HepG2 (cell line): Measurements from ENCODE around the gene TEX14. TPM values are rescaled to one million over a fixed set of nuclear protein-coding genes. Genes with fewer than 3 reads are reported as not detected.

Experiments used
- ATAC-seq: fragments of 200-7000 bp; cut with Tn5 transposase; 3 replicates; pipeline ENCODE4 v1.9.1; 2020; ENCODE audit warnings: mild to moderate bottlenecking, moderate library complexity
- BruUV-seq: library from RNA; stranded (reverse); fragments of 400-500 nt; replicated peaks from 2 replicates; lab custom pipeline; 2021; lab: Mats Ljungman, UMichigan
- CTCF ChIA-PET: fragments of 300-600 bp; formaldehyde crosslinking; extraction: SDS; loops from one replicate; lab custom pipeline; 2021; ENCODE audit warnings: low total read pairs, inconsistent platforms, low intra/inter-chr PET ratio; lab: Yijun Ruan, JAX
- POLR2A ChIA-PET: fragments of 350-600 bp; sonication (Branson Sonifier 250); formaldehyde crosslinking; loops from one replicate; lab custom pipeline; 2020; ENCODE audit warnings: antibody characterized with exemption, inconsistent platforms; lab: Yijun Ruan, JAX
- DNase-seq: peaks from one replicate; pipeline ENCODE4 v3.0.0-alpha.2; 2015; ENCODE audit warnings: low spot score
- FAIRE-seq: peaks from 3 replicates; lab custom pipeline; 2011; peaks lifted over from hg19 to GRCh38; lab: Jason Lieb, UNC
- H2AFZ ChIP-seq: one replicate; pipeline ENCODE4 v1.6.1; 2011; ENCODE audit warnings: low read length, inconsistent platforms
- H3K27ac ChIP-seq: fragments of 300-600 bp; 3 replicates; pipeline ENCODE4 v1.8.0; 2011; ENCODE audit warnings: mixed run types, mild to moderate bottlenecking, mixed read lengths, low read length, inconsistent platforms; ENCODE audit not compliant: insufficient read depth; ENCODE audit errors: extremely low read length
- H3K27me3 ChIP-seq, 2 experiments: fragments of 200-600 bp in 1 of 2; 2 replicates in 1 of 2; 3 replicates in 1 of 2; pipeline versions ENCODE4 v1.6.0 to v1.8.0; 2011; ENCODE audit warnings: low read length in 2 of 2, mild to moderate bottlenecking in 2 of 2, moderate library complexity in 2 of 2, inconsistent platforms in 1 of 2; ENCODE audit not compliant: insufficient read depth in 2 of 2, control insufficient read depth in 1 of 2
- H3K36me3 ChIP-seq, 2 experiments: fragments of 200-600 bp in 1 of 2; replicated peaks in 1 of 2; 2 replicates in 1 of 2; 3 replicates in 1 of 2; pipeline versions ENCODE4 v1.5.1 to v1.8.0; 2011; ENCODE audit warnings: low read length in 2 of 2, inconsistent platforms in 1 of 2; ENCODE audit not compliant: insufficient read depth in 2 of 2, control insufficient read depth in 1 of 2
- H3K4me1 ChIP-seq: 2 replicates; pipeline ENCODE4 v1.5.1; 2012; ENCODE audit warnings: low read length, inconsistent platforms; ENCODE audit not compliant: insufficient read depth
- H3K4me2 ChIP-seq: 2 replicates; pipeline ENCODE4 v1.6.0; 2011; ENCODE audit warnings: low read depth, low read length, inconsistent platforms
- H3K4me3 ChIP-seq, 3 experiments: fragments of 200-600 bp in 1 of 3; sonication (generic), shearing (Covaris generic) in 1 of 3; replicated peaks in 1 of 3; 2 replicates each; pipeline ENCODE4 v1.5.1; 2011 to 2016; ENCODE audit warnings: low read length in 3 of 3, inconsistent platforms in 2 of 3, low read depth in 2 of 3, mild to moderate bottlenecking in 2 of 3, control low read depth in 1 of 3, mixed read lengths in 1 of 3; ENCODE audit not compliant: insufficient read depth in 1 of 3
- H3K79me2 ChIP-seq: one replicate; pipeline ENCODE4 v1.6.1; 2011; ENCODE audit warnings: low read length, inconsistent platforms; ENCODE audit not compliant: insufficient read depth
- H3K9ac ChIP-seq: 2 replicates; pipeline ENCODE4 v1.6.0; 2011; ENCODE audit warnings: mild to moderate bottlenecking, low read depth, low read length, inconsistent platforms; ENCODE audit not compliant: insufficient read depth
- H3K9me3 ChIP-seq: 2 replicates; pipeline ENCODE4 v1.5.1; 2012; ENCODE audit warnings: mild to moderate bottlenecking, low read length
- H4K20me1 ChIP-seq: 2 replicates; pipeline ENCODE4 v1.6.0; 2011; ENCODE audit warnings: inconsistent platforms, mild to moderate bottlenecking, low read length, moderate library complexity; ENCODE audit not compliant: insufficient read depth
- HBP1 ChIP-seq: IDR thresholded peaks from 2 replicates; pipeline ENCODE4 v1.6.1; 2016; ENCODE audit warnings: low read depth, control low read depth
- JDP2 ChIP-seq: sonication (generic); formaldehyde crosslinking; IDR thresholded peaks from 2 replicates; pipeline ENCODE4 v1.8.1; 2022; ENCODE audit warnings: missing genetic modification reagents, borderline replicate concordance
- KLF9 ChIP-seq: IDR thresholded peaks from 2 replicates; pipeline ENCODE4 v1.6.1; 2016; ENCODE audit warnings: low read depth
- LRRFIP1 ChIP-seq: sonication (generic); formaldehyde crosslinking; conservative IDR thresholded peaks from 2 replicates; pipeline ENCODE4 v1.4.0; 2020; ENCODE audit warnings: missing genetic modification reagents
- MAZ ChIP-seq, 2 experiments: sonication (generic) in 1 of 2; formaldehyde crosslinking in 1 of 2; IDR thresholded peaks; 2 replicates each; pipeline versions ENCODE4 v1.5.0 to v1.6.1; 2012 to 2020; ENCODE audit warnings: low read depth in 2 of 2, mild to moderate bottlenecking in 2 of 2, borderline replicate concordance in 1 of 2, improper control_type of control experiment in 1 of 2, low read length in 1 of 2, missing genetic modification reagents in 1 of 2, moderate library complexity in 1 of 2
- MED1 ChIP-seq: sonication (generic); formaldehyde crosslinking; IDR thresholded peaks from 2 replicates; pipeline ENCODE4 v1.4.0; 2020; ENCODE audit warnings: missing genetic modification reagents
- MED13 ChIP-seq: sonication (generic); formaldehyde crosslinking; IDR thresholded peaks from 2 replicates; pipeline ENCODE4 v1.5.0; 2020; ENCODE audit warnings: missing genetic modification reagents
- RBAK ChIP-seq: sonication (generic); formaldehyde crosslinking; IDR thresholded peaks from 2 replicates; pipeline ENCODE4 v1.5.1; 2020; ENCODE audit warnings: mild to moderate bottlenecking, missing genetic modification reagents
- SMARCC2 ChIP-seq: fragments of 450-650 bp; IDR thresholded peaks from 2 replicates; pipeline ENCODE4 v1.6.1; 2017; ENCODE audit warnings: antibody characterized with exemption, mild to moderate bottlenecking
- SNAPC4 ChIP-seq: sonication (generic); formaldehyde crosslinking; IDR thresholded peaks from 2 replicates; pipeline ENCODE4 v1.4.0; 2020; ENCODE audit warnings: mild to moderate bottlenecking, missing genetic modification reagents
- ZNF274 ChIP-seq: sonication (generic); formaldehyde crosslinking; IDR thresholded peaks from 2 replicates; pipeline ENCODE4 v1.5.1; 2020; ENCODE audit warnings: mild to moderate bottlenecking, missing genetic modification reagents
- ZNF383 ChIP-seq: sonication (generic); formaldehyde crosslinking; IDR thresholded peaks from 2 replicates; pipeline ENCODE4 v1.4.0; 2020; ENCODE audit warnings: missing genetic modification reagents, mild to moderate bottlenecking, borderline replicate concordance
- ZNF44 ChIP-seq: sonication (generic); formaldehyde crosslinking; IDR thresholded peaks from 2 replicates; pipeline ENCODE4 v1.5.1; 2020; ENCODE audit warnings: mild to moderate bottlenecking, missing genetic modification reagents
- ZNF543 ChIP-seq: sonication (generic); formaldehyde crosslinking; IDR thresholded peaks from 2 replicates; pipeline ENCODE4 v1.4.0; 2020; ENCODE audit warnings: mild to moderate bottlenecking, missing genetic modification reagents
- ZNF556 ChIP-seq: sonication (generic); formaldehyde crosslinking; IDR thresholded peaks from 2 replicates; pipeline ENCODE4 v1.4.0; 2020; ENCODE audit warnings: mild to moderate bottlenecking, missing genetic modification reagents, borderline replicate concordance
- ZNF709 ChIP-seq: sonication (generic); formaldehyde crosslinking; IDR thresholded peaks from 2 replicates; pipeline ENCODE4 v1.5.0; 2020; ENCODE audit warnings: mild to moderate bottlenecking, missing genetic modification reagents
- ZNF761 ChIP-seq: sonication (generic); formaldehyde crosslinking; conservative IDR thresholded peaks from 2 replicates; pipeline ENCODE4 v1.4.0; 2020; ENCODE audit warnings: mild to moderate bottlenecking, missing genetic modification reagents
- ZNF766 ChIP-seq: sonication (generic); formaldehyde crosslinking; IDR thresholded peaks from 2 replicates; pipeline ENCODE4 v1.5.0; 2020; ENCODE audit warnings: missing genetic modification reagents, borderline replicate concordance
- WGBS: methylation state at CpG from one replicate; pipeline ENCODE4 v1.1.6; 2017; ENCODE audit warnings: low lambda C conversion rate; 5-methylcytosine and 5-hydroxymethylcytosine counted together
- in situ Hi-C: cut with HindIII; loops from 2 replicates; pipeline ENCODE4 v1.10.0; 2017; ENCODE audit warnings: low pct_unique_long_range_greater_than_20kb; ENCODE audit not compliant: extremely low pct_ligation_motif_present
- intact Hi-C: fragments of 100-400 bp; cut with micrococcal nuclease; formaldehyde crosslinking; loops from one replicate; pipeline ENCODE4 v1.10.0; 2022; ENCODE audit not compliant: unreplicated experiment
- polyA plus RNA-seq, 8 experiments: library from polyadenylated mRNA; depleted of rRNA in 3 of 8; stranded (reverse) in 7 of 8; unstranded in 1 of 8; fragments of >200 nt; fragmentation: Illumina TruSeq in 4 of 8; extraction: Trizol in 4 of 8; gene quantifications; 2 replicates each; pipeline versions ENCODE4 v1.2.1 to v1.2.3, GENCODE V29; 2011 to 2016; ENCODE audit warnings: low read depth in 4 of 8, missing spikeins in 1 of 8, mixed read lengths in 1 of 8; ENCODE audit not compliant: insufficient read depth in 1 of 8
- total RNA-seq, 5 experiments: library from RNA; depleted of rRNA; stranded (reverse); fragments of >200 nt; fragmentation: Illumina TruSeq; extraction: Trizol; gene quantifications; 2 replicates each; pipeline ENCODE4 v1.2.3, GENCODE V29; 2016; ENCODE audit warnings: low read depth in 1 of 5

Gene TEX14
- total and polyA plus RNA-seq, 2 of the 13 experiments (the other 11 are each of a cell fraction or from before 2014, with no cell fraction given), result 0.04 to 0.07 TPM

- Histone ChIP-seq H2AFZ (no peak overlapping the region), H3K9me3 (no peaks in the 10 kb centered on the region), H3K9ac (no peak overlapping the region), H3K4me2 (no peak overlapping the region), H3K27me3 (peaks cover 0 to 4% of the 10 kb centered on the region in 2 experiments; a peak in 2 of 5 replicates), H4K20me1 (no peaks in the 10 kb centered on the region), H3K36me3 (no peaks in the 10 kb centered on the region), H3K4me3 (no peak overlapping the region), H3K79me2 (no peaks in the 10 kb centered on the region), H3K27ac (no peak overlapping the region), H3K4me1 (no peaks in the 10 kb centered on the region)
- in situ Hi-C loops, result no loop called here
- POLR2A ChIA-PET, result interaction anchor here (1.8 kb wide), 1 partner anchor 48 kb away, joined by 8 read pairs; no protein-coding TSS in a partner anchor
- intact Hi-C loops, result no loop called here
- FAIRE-seq (no peak), DNase-seq (no peak), ATAC-seq (no peak)
- 18% methylated on average over 5 of the region's 5 CpGs for WGBS
- BruUV-seq, result no TSS peak
- CTCF ChIA-PET, result no interaction called here
- no peak for TF ChIP-seq SNAPC4
- no peak for TF ChIP-seq ZNF383 (CRISPR knock-in tag)
- no peak for TF ChIP-seq JDP2 (CRISPR knock-in tag)
- TF ChIP-seq ZNF44 (CRISPR knock-in tag), result no peak
- TF ChIP-seq ZNF274 (CRISPR knock-in tag), result no peak
- TF ChIP-seq ZNF709 (CRISPR knock-in tag), result no peak
- no peak for TF ChIP-seq ZNF761 (CRISPR knock-in tag)
- TF ChIP-seq MED13 (CRISPR knock-in tag), result no peak
- no peak for TF ChIP-seq RBAK (CRISPR knock-in tag)
- no peak for TF ChIP-seq ZNF556 (CRISPR knock-in tag)
- no peak for TF ChIP-seq ZNF766 (CRISPR knock-in tag)
- no peak for TF ChIP-seq HBP1
- no peak for TF ChIP-seq ZNF543 (CRISPR knock-in tag)
- TF ChIP-seq KLF9, result no peak
- no peak for TF ChIP-seq MED1 (CRISPR knock-in tag)
- no peak for TF ChIP-seq SMARCC2
- TF ChIP-seq MAZ (IDR thresholded peaks at IDR 0.05; ENCODE audit: borderline replicate concordance, low read depth, low read length), result no peak
- no peak for TF ChIP-seq MAZ (CRISPR knock-in tag; IDR thresholded peaks at IDR 0.05; ENCODE audit: low read depth)
- no peak for TF ChIP-seq LRRFIP1 (CRISPR knock-in tag)
These were observed 108.4 kb downstream of the TEX14 start for GRCh38 chr17:58583486-58583885.
